ENCODE data around the gene IL10RA.
"Not testable (repeated sequence)": the region's sequence is repeated elsewhere in the genome, so short reads cannot be mapped to it uniquely, and the experiment has no call there.

The IL10RA gene

GRCh38 chr11:117993988-117994745 is 8.0 kb downstream of the IL10RA start:
- DNase-seq = no peak

DNA sequence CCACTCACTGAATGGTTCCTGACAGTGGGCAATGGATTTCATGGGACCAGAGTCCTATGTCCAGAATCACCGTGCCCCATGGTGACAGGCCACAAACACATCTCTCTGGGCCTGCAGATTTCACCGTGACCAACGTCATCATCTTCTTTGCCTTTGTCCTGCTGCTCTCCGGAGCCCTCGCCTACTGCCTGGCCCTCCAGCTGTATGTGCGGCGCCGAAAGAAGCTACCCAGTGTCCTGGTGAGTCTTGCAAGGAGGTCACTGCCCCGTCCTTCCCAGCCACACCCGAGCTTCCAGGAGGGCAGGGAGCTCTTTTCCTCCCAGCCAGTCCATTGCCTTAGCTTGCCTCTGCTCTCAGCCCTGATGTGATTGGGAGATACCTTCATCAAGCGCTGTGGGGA is 9.3 kb downstream of the IL10RA start:
- no peak for DNase-seq

- no peak for DNase-seq
Observed at GRCh38 chr11:117996058-117996457, 9.9 kb downstream of the IL10RA start.

DNA sequence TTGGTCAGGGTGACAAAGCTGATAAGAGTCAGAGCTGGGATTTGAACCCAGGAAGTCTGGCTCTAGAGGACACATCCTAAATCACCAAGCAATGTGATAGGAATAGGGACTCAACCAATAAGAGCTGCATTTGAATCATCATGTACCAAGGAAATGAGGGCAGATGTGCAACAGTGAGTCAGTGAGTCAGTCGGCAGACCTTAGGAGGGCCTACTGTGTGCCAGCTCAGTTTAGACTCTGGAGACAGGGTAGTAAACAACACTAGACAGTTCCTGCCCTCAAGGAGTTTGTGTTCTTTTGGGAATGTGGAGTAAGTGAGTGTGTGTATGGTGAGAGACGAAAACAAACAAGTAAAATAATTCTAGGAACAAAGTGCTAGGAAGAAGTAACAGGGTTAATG is 11.2 kb downstream of the IL10RA start:
- no peak for DNase-seq

DNA sequence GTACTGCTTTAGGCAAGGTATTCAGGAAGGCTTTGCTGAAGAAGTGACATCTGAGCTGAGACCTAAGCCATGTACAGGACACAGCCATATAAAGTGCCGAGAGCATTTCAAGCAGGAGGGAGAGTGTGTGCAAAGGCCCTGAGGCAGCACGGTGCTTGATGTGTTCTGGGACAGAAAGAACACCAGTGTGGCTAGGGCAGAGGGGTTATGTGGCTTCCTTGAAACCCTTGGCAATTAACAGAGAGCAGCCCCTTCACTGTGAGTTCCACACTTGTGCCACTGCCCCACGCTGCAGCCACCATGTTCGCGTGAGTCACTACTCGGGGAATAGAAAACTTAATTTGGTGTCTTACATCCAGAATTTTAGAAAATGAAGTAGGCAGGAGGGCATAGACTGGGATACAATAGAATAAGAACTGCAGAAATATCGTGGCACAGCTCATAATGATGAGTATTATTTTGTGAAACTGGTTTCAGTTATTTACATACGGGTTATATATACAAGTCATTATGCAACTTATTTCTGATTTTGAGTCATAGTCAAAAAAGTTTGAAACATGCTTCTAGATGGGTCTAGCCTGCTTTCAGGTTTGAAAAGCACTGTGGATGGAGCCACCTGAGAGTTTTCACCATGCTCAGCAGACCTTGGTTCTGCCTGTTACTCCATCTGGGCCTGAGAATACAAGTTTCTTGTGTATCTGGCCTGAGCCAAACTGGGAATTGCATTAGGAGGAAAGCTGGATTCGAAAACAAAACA is 11.8 kb downstream of the IL10RA start:
- DNase-seq = no peak

GRCh38 chr11:117998664-117999353 is 12.6 kb downstream of the IL10RA start:
- no peak for DNase-seq

GRCh38 chr11:117999354-117999993 is 13.3 kb downstream of the IL10RA start:
- no peak for DNase-seq

- no peak for DNase-seq
Observed at GRCh38 chr11:118000067-118000849, 14.1 kb downstream of the IL10RA start.

- no peak for DNase-seq
Observed at GRCh38 chr11:118000850-118001228, 14.6 kb downstream of the IL10RA start.

- peak; percentile 72 for DNase-seq
Observed at GRCh38 chr11:118001494-118001971, 15.3 kb downstream of the IL10RA start.

DNA sequence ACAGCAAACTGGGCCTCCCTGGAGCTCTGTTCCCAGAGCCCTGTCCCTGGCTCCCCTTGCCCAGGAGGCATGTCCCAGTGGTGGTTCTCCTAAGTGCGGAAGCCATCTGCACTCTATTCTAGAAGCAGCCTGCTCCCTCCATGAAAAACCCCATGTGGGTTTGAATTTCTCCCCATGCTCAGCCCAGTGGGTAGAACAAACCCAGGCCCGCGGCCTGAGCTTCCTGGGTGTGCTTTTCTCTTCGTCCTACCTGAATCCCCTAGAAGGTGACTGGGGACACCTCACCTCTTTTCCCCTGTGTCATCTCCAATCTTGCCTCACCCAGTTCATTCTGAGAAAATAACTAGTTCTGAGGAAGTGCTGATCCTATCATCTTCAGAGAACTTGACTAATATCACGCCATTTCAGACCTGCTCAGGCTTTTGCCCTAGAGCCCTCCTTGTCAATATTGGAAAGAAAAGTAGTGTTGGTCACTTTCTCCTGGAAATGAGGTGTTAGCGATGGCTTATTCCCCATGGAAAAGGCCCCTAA is 15.9 kb downstream of the IL10RA start:
- peak; percentile 86 for DNase-seq

- DNase-seq = peak; percentile 91
Observed at GRCh38 chr11:118002541-118003423, 16.6 kb downstream of the IL10RA start.

- DNase-seq = no peak
Observed at GRCh38 chr11:118003456-118003855, 17.3 kb downstream of the IL10RA start.

DNA sequence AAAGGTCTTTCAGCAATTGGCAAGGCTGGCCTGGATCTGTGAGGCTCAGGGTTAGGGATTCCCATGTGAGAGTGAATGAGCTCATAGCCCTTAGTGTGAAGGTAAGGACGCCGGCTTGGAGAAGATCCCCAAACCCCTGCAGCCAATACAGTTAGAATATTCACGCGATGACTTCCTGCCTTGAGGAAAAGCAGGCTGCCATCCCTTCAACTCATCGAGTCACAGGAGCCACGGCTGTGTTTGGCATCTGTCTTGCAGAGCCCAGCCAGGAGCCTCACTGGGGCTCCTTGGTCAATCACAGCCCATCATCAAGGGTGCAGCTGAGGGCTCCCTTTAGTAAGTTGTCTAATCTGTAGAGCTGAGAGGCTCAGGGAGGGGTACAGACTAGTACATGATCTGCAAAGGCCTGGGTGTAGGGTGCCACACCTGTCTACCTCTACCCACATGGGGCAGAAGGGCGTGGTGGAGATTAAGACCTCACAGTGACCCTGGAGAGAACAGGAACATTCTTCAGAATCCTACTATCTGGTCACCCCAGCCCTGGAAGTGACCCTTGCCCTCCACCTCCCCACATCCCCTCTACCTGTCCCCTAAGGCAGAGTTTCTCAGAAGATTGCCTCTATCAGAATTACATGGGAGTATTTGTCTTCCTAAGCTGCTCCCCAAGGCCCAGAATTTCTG is 18.5 kb downstream of the IL10RA start:
- DNase-seq = no peak

DNA sequence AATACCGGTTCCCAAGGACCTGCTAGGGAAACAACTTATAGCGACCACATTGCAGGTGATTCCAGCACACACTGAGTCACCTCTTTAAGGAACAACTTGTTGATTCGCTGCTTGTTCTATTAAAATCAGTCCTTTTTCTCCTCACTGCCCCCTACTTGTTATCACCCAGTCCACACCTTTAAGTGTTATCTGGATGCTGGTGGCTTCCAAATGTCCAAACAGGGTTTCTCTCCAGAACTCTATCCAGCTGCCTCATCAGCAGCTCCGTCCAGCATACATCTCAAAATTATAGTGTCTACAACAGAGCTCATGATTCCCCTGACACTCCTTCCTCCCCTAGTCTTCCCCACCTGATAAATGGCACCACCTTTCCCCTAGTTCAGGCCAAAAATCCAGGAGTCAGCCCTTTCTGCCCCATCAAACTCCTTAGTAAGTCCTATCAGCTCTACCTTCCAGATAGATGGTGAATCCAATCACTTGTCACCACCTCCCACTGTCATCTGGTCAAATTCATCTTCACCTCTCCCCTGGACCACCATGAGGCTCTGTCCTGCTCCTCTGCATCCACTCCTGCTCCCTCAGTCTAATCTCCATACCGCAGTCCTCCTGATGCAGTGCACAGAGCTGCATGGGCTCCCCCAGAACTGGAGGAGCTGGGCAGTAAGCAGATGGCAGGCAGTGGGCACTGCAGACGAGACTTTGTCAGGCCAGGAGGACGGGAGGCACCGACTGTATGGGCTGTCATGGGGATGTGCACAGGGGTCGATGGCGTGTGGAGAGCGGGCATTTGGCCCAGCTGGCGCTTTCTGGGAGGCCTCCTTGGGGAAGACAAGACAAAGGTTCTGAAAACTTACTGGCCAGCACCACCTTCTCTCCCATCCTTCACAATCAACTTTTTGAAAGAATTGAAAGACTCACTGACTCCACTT is 19.3 kb downstream of the IL10RA start:
- DNase-seq = no peak

GRCh38 chr11:118006153-118006534 is 19.9 kb downstream of the IL10RA start:
- DNase-seq = no peak

DNA sequence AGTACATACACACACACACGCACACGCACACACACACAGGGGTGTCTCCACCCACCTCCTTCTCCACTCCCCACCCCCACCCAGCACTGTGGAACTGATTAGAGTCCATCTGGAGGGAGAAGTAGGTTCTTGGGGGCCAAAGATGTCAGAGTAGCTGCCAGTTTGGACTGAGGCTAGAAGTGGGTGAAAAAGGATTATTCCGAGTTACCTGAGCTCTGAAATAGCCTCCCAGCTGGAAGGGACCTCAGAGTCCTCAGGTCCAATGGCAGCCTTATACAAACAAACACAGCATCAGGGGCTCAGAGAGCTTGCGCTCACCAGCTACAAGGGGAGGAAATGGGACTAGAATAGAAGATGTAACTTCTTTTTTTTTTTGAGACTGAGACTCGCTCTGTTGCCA is 20.8 kb downstream of the IL10RA start:
- no peak for DNase-seq

GRCh38 chr11:118007563-118008270 is 21.5 kb downstream of the IL10RA start:
- not testable (repeated sequence) for DNase-seq
